HG02852 (cell line): ENCODE data around the gene RPA1.
"Not testable (repeated sequence)": the region's sequence is repeated elsewhere in the genome, so short reads cannot be mapped to it uniquely, and the experiment has no call there.

Experiments
- ATAC-seq: cut with Tn5 transposase; IDR thresholded peaks from one replicate; pipeline ENCODE4 v1.9.1; 2021; ENCODE audit warnings: mild to moderate bottlenecking, moderate library complexity; ENCODE audit not compliant: unreplicated experiment

Gene RPA1

DNA sequence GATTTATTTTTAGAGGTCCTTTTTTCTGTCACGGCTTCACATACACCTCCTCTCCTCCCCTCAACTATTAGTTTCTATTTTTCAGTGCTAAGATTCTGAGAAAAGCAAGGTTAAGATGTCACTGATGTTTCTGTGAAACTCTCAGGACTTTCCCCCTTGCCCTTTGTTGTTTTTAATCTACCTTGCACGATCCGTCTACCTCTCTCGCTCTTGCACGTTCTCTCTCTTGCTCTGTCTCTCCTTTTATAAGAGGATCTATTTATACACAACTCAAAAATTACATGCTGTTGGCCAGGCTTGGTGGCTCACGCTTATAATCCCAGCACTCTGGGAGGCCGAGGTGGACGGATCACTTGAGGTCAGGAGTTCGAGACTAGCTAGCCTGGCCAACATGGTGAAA is 43.6 kb downstream of the RPA1 start:
- no peak for ATAC-seq

DNA sequence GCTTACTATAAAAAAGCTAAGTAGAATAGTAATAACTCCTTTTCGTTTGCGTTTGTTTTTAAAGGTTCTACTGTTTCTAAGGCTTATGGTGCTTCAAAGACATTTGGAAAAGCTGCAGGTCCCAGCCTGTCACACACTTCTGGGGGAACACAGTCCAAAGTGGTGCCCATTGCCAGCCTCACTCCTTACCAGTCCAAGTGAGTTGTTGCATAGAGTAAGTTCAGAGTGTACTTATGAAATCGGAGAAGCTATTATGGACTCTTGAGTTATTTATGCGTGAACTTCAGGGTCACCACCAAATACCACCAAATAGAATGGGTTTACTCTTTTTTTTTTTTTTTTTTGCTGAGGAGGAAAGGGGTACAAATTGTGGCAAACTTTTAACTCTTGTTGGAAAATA is 45.8 kb downstream of the RPA1 start:
- no peak for ATAC-seq

DNA sequence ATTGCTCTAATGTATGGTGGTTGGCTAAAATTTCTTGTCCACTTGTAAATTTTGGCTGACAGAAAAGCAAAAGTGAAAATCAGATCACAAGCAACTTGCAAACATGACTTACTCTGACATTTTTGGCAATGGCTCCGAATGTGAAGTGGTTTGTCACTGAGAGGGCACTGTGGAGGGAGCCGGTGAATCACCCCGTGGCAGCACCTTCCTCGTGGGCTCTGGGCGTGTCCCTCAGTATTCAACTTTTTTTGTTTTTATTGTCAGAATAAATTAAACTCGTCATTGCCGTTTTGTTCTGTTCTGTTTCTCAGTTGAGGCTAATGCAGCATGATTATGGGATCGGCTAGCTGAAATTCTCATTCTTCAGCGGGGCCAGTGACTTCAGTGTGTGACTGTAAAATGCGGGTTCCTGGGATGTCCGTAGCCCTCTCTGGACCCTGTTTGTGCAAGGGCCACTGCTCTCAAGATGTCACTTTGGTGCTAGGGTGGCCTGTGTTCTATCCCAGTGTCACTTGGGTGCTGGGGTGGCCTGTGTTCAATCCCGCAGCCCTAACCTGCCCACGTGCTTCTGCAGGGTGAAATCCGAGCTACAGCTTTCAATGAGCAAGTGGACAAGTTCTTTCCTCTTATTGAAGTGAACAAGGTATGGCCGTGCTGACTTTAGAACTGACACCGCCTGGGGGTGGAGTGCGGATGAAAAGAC is 48.8 kb downstream of the RPA1 start:
- no peak for ATAC-seq

GRCh38 chr17:1880851-1881630 is 51.2 kb downstream of the RPA1 start:
- no peak for ATAC-seq

DNA sequence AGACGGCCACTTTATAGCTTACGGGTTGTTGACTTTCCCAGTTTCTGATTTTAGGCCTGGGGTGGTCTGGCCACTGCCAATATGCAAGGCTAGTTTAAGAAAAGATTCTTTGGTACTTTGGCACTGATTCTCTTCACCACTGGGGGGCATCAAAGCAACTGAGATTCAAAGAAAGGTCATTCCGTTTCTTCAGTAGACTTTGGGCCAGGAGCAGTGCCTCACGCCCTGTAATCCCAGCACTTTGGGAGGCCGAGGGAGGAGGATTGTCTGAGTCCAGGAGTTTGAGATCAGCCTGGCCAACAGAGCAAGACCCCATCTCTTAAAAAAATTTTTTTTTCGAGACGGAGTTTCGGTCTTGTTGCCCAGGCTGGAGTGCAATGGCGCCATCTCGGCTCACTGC is 53.0 kb downstream of the RPA1 start:
- ATAC-seq: no peak

DNA sequence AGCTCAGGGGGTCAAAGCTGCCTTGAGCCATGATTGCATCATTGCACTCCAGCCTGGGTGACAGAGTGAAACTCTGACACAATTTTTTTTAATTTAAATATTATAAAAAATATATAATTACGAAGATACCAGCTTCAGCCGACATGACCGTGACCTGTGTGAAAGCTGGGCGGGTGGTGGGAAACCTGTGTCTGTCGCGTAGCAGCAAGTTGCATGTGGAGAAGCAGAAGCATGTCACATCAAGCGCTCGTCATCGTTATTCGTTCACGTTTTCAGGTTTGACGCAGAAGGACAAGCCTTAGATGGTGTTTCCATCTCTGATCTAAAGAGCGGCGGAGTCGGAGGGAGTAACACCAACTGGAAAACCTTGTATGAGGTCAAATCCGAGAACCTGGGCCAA is 53.7 kb downstream of the RPA1 start:
- no peak for ATAC-seq

DNA sequence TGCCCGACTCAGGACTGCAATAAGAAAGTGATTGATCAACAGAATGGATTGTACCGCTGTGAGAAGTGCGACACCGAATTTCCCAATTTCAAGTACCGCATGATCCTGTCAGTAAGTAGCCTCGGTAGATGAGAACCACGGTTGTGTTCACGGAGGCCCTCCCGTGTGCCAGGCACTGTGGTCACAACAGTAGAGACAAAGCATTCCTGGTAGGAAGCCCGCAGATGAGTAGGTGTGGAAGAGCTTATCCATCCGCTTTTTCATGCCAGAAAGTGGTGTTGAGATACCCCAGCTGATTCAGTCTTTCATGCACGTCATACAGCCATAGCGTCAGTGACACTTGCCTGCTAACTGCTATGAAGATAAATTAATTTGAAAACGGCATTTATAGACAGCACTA is 58.9 kb downstream of the RPA1 start:
- no peak for ATAC-seq

GRCh38 chr17:1890758-1891450 is 61.1 kb downstream of the RPA1 start:
- no peak for ATAC-seq

- no peak for ATAC-seq
Observed at GRCh38 chr17:1894753-1895339, 65.0 kb downstream of the RPA1 start.

DNA sequence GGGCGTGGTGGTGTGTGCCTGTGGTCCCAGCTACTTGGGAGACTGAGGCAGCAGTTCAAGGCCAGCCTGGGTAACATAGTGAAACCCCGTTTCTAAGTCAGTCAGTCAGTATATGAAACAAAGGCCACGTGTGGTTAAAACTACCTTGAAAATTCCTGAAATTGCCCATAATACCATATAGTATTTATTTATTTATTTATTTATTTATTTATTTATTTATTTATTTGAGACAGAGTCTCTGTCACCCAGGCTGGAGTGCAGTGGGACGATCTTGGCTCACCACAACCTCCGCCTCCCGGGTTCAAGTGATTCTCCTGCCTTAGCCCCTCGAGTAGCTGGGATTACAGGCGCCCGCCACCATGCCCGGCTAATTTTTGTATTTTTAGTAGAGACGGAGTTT is 65.7 kb downstream of the RPA1 start:
- ATAC-seq: not testable (repeated sequence)

DNA sequence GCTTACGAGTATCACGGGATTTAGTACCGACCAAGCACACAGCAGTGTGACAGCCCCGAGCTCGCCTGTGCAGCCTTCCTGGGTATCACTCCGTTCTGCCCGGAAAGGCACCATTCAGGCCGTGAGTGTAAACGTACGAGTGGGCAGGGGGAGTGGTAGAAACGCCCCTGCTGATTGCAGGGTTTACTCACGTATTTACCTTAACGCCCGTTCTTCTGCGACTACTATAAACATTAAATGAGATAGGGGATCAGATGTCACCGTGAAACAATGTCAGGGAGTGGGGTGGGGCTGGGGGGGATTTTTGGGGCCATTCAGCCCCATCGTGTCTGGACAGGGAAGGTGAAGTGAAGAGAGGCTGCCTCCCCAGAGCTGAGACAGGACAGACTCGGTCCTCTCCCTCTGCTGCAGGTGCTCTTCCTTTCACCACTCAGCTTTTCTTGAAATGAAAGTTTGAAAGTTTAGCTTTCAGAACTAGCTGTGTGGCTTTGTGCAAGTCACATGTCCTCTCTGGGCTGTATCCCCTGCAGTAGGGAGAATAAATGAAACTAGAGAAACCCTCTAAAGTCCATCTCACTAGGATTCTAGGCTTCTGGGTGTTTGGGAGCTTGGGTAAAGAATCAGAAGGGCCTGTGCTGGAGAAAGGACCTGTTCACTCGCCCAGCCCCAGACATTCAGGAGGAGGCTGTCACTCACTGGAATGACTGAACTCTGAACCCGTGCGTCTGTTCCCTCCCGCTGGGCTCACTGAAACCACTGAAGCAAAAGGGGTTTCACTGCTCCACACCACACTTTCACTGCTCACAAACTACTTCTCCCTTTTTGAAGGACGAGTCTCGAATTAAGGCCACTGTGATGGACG is 66.7 kb downstream of the RPA1 start:
- ATAC-seq: peak; percentile 67

DNA sequence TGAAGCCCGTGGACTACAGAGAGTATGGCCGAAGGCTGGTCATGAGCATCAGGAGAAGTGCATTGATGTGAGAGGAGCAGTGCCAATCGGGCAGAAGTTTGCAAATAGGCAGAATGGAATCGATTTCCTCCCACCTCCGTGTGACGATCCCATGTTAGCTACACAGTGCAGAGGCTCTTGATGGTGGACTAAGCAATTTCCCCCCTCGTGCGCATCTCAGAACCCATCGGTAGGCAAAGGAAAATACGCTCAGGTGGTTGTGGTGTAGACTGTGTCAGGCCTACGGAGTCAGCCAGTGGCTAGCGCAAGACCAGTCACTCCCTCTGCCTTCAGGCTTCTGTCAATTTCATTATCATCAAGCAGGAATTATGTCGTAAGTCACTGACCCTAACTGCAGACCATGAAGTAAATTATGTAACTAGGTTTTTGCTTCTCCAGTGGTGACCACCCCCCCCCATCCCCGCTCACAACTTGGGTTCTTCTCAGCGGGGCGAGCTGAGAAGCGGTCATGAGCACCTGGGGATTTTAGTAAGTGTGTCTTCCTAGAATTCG is 67.4 kb downstream of the RPA1 start:
- ATAC-seq: no peak

DNA sequence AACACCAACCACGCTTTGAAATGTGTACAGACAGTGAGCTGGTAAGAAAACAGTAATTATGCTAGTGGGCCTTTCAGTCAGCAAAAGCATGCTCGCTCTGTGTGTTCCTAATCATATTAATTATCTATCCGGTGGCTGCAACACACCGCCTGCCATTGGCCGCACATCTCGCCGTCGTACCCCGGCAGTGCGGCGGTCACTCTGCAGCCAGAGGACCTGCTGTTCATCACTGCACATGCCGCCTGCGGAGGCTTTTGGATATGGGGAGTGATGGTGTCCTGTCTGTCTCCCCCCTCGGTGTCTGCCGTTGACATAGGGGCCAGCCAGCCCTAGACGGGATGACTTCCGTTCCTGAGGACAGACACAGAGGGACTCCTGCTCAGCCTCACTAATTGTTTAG is 68.5 kb downstream of the RPA1 start:
- no peak for ATAC-seq

- ATAC-seq: no peak
Observed at GRCh38 chr17:1898872-1899271, 69.1 kb downstream of the RPA1 start.

GRCh38 chr17:1899403-1900000 is 69.7 kb downstream of the RPA1 start:
- ATAC-seq: no peak

- no peak for ATAC-seq
Observed at GRCh38 chr17:1904273-1905182, 74.7 kb downstream of the RPA1 start.

DNA sequence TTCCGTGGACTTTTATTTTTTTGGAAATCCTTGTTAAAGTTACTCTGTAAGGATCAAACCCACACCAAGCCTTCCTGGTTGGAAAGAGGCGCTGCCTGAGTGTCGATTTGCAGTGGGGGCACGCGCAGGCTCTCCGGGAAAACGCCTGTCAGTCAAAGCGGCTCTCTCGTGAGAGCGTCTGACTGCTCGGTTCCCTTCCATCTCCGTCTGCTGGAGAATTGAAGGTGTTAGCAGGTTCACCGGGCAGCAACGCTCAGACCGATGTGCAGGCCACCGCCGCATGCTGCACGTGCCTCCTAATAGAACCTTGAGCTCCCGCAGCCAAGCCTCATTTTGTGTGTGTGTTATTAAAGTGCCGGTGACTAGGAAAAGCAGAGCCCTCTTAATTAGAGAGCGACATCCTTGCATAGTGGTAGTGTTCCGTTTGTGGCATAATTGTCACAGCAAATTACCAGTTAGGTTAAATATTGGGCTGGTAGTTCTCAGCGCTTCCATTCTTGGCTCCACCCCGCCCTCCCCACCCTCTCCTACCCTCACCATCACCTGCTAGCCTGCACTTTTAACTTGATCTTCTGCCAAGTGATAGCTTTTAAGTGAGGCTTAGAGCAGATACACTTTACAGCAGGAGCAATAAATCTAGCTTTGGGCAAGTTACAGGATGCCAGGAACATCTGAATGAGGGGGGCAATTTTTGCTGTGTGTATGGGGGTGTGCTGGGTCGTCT is 75.5 kb downstream of the RPA1 start:
- no peak for ATAC-seq

GRCh38 chr17:1906662-1907101 is 76.9 kb downstream of the RPA1 start:
- ATAC-seq: no peak
